Skeletal muscle cell (primary cell): ENCODE data around the gene MED10.

ENCODE experiments used
- DNase-seq: peaks from one replicate; pipeline ENCODE4 v3.0.0-alpha.2; 2010; ENCODE audit warnings: low read depth
- H3K4me3 ChIP-seq: 2 replicates; pipeline ENCODE4 v1.5.1; 2011; ENCODE audit warnings: low read depth, mild to moderate bottlenecking, control low read depth, low read length, moderate library complexity

Gene MED10, protein sequence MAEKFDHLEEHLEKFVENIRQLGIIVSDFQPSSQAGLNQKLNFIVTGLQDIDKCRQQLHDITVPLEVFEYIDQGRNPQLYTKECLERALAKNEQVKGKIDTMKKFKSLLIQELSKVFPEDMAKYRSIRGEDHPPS

DNA sequence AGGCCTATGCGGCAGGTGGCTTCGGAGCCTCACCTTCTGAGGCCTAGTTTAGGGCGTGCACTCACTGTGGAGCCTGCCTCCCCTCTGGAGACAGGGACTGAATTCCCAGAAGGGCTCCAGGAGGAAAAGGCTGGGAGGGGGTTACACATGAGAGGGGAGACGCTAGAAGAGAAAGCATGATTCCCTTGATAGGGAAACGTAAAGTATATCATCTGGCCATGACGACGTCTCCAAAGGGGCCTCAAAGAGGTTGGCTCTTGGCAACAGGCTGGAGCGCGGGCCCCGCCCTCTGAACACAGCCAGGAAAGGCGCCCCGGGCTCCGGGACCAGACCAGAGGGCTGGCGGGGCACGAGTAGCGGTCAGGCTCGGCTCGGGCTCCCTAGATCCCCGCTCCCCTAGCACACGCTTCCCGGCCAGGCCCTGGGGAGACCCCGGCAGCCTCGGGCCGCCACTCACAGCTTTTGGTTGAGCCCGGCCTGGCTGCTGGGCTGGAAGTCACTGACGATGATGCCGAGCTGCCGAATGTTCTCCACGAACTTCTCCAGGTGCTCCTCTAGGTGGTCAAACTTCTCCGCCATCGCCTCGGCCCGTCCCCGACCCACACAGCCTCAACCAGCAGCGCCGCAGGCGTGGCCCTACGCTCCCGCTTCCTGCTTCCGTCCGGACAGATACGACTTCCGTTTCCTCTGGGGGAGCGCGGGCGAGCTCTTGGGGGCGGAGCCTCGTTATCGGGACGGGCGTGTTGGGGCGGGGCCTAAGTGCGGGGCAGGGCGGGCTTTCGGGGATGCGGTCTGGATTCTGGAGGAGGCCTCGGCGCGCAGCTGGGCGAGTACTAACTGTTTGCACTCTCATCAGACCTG is at the start of gene MED10:
Gene MED10, minus strand, starts transcription at position 643 of the 861 bp plus-strand sequence. Its CDS starts 64 bp downstream, at position 579.
- peak; percentile 79 for DNase-seq
- H3K4me3 ChIP-seq = peak within 1 kb of the TSS; percentile 94

DNA sequence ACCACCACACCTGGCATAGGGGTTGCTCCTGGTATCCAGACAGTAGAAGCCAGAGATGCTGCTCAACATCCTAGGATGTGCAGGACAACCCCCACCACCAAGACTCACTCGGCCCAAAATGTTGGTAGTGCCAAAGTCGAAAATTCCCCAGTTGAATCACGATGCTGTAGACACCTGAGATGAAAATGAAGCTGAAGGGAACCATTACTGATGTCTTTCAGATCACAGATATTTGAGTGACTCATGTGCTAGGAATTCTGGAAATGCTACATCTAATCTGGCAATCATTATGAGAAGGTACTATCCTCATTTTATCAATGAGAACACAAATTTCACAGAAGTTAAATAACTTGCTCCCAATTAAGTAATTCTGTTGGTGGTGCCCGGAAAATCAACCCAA is 49.3 kb upstream of the MED10 start:
- no peak for DNase-seq
- H3K4me3 ChIP-seq = no peak overlapping the region

DNA sequence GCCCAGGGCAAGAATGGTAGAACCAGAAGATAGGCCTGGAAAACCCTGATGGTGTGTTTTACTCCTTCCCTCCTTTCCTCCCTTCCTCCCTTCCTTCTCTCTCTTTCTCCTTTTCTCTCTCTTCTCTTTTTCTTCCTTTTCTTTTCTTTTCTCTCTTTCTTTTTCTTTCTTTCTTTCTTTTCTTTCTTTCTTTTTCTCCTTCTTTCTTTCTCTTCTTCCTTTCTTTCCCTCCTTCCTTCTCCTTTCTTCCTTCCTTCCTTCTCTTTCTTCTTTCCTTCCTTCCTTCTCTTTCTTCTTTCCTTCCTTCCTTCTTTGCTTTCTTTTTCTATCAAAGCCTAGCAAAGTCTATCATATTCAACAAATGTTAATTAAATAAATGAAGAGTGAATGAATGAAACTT is 46.4 kb upstream of the MED10 start:
- no peak for DNase-seq
- H3K4me3 ChIP-seq = no peak overlapping the region

DNA sequence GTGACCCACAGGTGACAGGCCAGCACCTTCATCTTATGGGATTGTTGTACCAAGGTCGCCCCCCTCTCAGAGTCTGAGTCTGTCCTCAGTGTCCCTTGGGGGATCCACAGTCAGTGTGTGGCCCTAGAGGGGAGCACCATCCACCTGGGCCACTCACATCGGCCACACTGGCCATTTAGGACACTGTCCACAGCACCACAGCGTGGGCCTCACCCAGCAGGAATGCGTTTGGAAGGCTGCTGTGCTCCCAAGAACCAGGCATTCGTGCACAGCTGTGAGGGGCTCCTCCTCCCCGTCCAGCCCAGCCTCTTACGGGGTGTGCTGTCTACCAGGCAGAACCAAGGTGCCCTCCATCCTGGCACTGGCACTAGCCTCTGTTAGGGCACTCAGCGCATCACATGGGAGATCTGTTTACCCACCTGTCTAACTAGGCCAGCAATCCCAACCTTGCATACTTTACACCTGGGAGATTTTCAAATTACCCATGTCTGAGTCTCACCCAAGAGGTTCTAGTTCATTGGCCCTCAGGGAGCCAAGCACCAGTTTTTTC is 45.8 kb upstream of the MED10 start:
- DNase-seq = no peak
- H3K4me3 ChIP-seq = no peak overlapping the region

DNA sequence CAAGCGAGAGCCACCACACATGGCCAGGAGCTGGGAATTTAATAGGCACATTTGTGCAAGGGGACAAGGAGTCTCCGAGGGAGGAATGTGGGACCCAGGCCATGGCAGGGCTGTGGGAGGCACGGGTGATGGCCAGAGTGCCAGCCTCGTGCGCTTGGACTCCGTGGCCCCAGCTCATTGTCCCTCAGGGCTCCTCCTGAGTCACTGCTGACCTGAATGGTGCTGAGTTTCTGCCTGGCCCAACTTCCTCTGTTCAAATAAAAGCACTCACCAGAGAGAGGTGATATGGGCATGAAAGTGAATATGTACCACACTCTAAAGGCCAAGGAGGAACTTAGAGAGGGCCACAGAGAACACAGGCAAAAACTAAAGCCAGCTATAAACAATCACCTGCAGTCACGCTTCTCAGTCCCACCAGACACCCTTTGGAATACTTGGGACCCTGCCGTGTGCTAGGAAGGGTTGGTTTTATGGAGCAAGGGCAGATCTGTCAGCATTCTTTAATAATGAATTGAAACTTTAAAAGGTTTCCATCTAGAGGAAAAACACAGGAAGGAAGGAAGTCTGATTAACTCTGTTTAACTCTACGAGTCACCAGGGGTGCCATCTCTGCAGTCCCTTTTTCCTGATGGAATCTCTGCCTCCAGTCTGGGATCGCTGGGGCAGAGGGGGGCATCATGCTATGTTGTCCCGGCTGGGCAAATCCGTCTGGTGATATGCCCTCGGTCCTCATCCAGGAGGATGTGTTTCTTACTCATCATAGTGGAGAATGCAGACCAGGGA is 45.2 kb upstream of the MED10 start:
- no peak for DNase-seq
- H3K4me3 ChIP-seq = no peak overlapping the region

DNA sequence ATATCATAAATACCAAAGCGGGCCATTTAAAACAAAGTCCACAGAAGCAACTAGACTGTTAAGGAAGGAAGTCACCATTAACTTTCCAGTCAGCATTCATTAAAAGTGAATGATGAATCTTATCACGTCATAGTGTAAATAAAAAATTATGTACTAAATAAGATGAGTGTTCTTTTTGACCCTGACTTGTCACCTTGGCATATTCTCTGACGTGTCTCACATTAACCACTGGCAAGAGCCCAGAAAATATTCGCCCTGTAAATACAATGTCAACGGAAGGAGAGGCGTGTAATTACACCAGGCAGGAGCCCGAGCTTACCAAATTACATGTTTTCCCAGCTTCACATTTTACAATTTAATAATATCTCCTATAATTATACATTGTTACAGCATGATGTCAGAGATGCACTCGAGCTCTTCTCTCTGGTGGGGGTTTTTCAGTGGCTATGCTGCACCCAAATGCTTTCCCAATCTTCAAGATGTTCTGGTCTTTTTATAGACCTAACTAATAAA is 41.0 kb upstream of the MED10 start:
- H3K4me3 ChIP-seq = no peak overlapping the region
- no peak for DNase-seq

DNA sequence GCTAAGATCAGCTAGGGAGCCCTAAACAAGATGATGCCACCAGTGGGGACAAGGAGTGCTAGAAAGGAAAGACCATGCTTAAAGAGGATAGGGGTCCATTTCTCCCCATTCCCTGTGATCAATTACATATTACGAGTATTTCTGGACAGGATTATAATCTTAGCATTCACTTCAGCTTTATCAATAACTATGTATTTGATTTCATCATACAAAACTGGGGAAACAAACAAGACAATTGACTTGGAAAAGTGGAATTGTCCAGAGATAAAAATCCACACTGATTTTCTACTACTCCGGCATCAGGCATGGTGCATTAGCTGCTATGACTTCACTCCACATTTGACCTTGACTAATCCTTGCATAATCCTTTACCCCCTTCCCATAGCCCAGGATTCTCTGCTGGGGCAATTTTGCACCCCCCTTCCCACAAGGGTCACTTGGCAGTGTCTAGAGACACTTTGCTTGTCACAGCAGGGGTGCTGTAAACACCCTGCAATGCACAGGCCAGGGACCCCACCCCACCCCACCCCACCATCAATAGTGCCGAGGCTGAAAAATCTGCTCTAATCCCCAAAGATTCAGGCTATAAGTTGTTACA is 40.4 kb upstream of the MED10 start:
- no peak for DNase-seq
- no peak overlapping the region for H3K4me3 ChIP-seq

DNA sequence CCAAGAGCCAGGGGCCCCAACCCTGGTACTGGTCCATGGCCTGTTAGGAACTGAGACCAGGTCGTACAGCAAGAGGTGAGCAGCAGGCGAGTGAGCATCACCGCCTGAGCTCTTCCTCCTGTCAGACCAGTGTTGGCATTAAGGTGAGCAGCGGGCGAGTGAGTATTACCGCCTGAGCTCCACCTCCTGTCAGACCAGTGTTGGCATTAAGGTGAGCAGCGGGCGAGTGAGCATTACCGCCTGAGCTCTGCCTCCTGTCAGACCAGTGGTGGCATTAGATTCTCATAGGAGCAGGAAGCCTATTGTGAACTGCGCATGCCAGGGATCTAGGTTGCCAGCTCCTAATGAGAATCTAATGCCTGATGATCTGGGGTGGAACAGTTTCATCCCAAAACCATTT is 39.3 kb upstream of the MED10 start:
- no peak for DNase-seq
- H3K4me3 ChIP-seq = no peak overlapping the region

DNA sequence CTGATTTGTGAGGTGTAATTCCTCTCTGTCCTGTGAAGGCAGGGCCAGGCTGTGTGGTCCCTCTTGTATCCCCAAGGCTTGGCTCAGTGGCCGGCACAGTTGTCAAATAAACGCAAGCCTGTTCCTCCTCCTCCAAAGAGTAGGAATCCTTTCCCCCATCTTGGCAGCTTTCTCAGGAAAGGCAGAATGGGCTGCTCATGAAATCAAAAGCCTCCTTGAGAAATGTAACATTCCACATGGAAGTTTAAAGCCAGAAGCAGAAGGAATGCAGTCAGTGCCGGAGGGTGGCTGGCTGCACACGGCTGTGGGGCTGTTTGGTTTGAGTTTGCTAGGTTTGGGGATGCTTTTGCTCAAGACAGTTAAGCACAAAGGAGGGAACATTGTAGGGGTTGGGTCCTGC is 34.5 kb upstream of the MED10 start:
- no peak for DNase-seq
- H3K4me3 ChIP-seq = no peak overlapping the region

DNA sequence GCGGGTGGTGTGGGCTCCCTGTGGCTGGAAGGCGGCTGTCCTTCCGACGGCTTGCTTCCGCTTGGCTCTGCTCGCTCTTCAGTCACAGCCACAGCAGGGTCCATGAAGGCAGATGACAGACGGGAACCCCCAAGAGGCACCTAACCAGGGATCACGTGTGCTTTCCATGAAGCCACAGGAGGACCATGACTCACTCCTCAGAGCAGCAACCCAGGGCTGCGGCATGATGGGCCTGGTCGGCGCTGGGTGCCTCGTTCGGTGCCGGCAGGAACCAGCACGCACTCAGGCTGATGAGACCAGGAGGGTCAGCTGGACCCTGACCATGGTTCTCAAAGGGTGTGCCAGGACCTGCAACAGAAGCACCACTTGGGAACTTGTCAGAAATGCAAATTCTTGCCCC is 32.8 kb upstream of the MED10 start:
- no peak for DNase-seq
- no peak overlapping the region for H3K4me3 ChIP-seq

DNA sequence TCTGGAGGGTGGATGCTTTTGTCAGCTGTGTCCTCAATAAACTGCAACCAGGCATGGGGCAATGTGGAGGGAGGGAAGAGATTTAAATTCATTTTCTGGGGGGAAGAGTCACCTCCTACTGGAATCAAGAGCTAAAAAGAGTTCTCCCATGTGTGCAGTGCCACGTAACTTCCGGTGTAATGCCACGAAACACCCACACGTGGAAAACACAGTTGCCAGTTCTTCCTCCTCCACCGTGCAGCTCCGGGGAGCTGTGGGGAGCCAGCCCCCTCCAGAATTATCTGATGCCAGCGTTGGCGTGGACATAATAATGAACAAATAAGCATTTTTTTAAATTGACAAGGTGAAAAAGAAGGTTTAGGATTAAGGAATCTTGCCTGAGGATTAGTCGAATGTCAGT is 32.1 kb upstream of the MED10 start:
- no peak overlapping the region for H3K4me3 ChIP-seq
- DNase-seq = no peak

DNA sequence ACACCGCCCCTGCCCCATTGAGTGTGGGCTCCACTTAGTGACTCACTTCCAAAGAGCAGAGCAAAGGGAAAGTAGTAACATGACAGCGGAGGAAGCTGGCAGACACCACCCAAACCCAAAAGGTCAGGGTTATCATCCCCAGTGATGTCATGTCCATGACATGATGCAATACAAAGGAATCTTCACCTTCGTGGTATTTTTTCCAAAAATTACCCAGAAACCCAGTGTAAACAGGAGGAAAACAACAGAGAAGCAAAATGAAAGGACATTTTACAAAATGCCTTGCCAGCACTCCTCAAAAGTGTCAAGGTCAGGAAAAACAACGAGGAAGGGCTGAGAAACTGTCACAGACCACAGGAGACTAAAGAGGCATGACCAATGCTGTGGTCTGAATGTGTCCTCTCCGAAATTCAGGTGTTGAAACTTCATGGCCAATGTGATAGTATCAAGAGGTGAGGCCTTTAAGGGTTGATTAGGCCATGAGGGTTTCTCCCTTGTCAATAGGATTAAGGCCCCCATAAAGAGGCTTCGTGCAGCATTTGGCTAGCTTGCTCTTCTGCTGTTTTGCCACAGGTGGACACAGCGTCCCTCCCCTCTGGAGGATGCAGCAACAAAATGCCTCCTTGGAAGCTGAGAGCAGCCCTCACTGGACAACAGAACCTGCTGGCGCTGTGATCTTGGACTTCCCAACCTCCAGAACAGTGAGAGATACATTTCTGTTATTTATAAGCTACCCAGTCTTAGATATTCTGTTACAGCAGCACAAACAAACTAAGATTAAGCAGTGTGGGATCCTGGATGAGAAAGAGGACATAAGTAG is 30.5 kb upstream of the MED10 start:
- H3K4me3 ChIP-seq = no peak overlapping the region
- no peak for DNase-seq

DNA sequence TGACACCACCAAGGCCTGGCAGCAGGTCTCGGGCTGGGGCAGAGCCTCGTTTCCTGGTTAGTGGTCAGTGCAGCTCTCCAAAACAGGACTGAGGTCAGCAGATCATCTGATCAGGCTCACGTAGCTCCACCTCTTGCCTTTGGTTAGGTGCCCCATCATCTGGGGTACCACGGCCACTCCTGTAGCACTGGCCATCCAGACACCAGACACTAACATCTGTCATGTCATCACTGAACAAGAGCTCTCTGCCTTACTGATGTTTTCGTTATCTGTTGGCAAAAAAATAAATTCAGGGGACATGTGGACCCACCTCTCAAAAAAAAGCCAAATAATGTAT is 29.9 kb upstream of the MED10 start:
- H3K4me3 ChIP-seq = no peak overlapping the region
- no peak for DNase-seq

DNA sequence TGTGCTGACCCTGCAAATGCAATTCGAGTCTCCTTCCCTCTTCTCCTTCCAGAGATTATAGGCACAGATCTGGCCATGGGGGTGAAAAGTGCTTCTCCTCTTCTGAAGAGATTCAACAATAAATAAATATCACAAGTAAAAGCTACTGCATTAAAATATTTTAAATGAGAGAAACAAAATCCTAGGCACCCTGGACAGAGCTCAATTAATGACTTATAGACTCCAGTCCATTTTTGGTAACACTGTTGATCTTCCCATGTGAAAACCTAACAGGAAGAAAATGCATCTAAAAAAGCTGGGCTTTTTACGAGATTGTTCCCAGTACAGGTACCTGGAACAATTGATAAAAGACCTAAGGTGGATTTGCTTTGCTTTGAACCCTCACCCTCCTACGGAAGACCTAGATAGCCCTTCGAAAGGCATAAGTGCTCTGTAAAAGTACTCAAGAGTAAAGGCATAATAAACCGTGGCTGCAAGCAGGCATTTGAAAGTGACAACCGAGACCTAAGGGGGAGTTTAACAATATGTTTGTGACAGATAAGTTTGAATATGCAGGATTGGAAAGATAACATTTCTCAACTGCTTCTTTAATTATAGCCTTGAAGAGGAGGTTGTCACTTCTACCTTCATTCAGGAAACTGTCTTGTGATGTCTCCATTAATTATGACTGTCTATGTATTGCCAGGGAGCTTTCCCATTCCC is 29.4 kb upstream of the MED10 start:
- no peak for DNase-seq
- H3K4me3 ChIP-seq = no peak overlapping the region

DNA sequence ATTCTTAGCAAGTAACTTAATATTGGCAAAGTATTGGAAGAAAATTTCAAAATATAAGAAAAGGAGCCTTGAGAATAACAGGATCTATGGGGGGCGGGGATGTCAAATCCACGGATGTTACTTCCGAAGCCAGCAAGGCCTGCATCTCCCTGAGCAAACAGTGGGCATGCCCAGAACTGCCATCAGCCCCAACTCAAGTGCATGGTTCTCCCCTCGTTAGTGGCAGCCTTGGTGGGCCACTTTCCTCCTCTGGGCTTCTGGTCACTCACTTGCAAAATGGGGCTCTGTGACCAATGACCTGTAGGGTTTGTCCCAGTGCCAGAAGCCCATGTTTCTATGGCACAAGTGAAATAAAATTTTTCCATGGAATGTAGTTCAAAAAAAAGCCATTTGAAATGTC is 27.2 kb upstream of the MED10 start:
- H3K4me3 ChIP-seq = no peak overlapping the region
- DNase-seq = no peak

DNA sequence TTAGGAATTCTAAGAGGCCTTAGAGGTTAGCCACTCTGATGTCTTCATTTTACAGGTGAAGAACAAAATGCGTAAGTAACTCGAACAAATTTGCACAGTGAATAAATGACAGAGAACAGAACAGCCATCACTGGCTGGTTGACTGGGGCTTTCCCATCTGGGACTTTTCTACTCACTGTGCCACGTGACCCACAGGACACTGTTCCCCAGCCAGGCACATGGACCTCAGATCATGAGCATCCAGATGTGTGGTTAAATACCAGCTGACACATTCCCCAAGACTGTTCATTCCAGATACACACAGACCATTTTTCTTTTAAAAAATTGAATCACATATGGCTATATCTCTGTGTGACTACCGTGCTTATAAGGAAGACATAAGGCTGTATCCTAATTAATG is 25.8 kb upstream of the MED10 start:
- no peak overlapping the region for H3K4me3 ChIP-seq
- peak; percentile 2 for DNase-seq

DNA sequence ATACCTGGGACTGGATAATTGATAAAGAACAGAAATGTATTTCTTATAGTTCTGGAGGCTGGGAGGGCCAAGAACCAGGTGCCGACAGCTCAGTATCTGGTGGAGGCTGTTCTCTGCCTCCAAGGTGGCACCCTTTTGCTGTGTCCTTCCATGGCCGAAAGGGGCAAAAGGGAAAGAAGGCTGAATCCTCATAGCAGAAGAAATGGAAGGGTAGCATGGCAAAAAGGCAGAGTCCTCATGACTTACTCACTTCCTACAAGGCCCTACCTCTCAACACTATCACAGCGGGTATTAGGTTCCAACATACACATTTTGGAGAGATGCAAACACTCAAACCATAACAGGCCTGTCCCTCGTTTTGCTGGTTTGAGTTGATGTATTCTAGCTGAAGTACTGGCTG is 25.1 kb upstream of the MED10 start:
- H3K4me3 ChIP-seq = no peak overlapping the region

DNA sequence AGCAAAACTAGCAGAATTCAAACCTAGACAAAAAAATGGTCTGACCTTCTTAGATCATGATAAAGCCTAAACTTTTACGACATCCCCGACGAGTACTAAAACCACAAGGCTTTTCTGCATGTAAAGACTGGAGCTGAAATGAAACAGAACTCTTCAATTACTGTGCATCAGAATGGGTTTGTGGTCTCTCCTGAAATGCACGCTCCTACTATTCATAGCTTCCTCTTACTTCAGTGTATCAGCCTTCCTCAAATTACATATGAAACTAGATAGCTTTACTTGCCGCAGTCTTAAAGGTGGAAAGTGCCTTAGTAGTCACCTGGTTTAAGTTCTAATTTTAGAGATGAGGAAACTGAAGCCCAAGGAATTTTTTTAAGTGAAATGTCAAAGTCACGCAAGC is 24.6 kb upstream of the MED10 start:
- DNase-seq = no peak
- H3K4me3 ChIP-seq = no peak overlapping the region

More for the DNA sequence above, 25.1 kb upstream of the MED10 start:
- no peak for DNase-seq
